ENCODE measurements around the gene HPSE2.

Gene HPSE2

DNA sequence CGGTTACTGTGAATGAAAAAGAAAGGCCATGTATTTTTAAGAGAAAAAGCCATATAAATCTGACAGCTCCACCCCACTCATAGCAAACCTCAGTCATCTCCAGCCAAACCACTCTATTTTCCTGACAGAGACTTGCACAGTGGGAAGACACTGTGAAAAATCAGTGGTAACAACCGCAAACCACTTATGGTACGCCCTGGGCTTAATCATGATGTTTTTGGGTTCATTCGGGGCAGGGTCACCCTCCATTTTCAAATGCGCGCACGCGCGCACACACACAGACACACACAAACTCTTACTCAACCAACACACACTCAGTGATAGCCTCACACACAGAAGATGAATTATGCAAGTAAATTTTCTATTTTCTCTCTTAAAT, 706.9 kb downstream of the HPSE2 start:
- no peak for TF ChIP-seq CTCF (IDR thresholded peaks at IDR 0.05; ENCODE audit: borderline replicate concordance, insufficient read depth, low read depth, low read length)
- H3K4me3 ChIP-seq (ENCODE audit: low read depth, low read length), result no peak overlapping the region

DNA sequence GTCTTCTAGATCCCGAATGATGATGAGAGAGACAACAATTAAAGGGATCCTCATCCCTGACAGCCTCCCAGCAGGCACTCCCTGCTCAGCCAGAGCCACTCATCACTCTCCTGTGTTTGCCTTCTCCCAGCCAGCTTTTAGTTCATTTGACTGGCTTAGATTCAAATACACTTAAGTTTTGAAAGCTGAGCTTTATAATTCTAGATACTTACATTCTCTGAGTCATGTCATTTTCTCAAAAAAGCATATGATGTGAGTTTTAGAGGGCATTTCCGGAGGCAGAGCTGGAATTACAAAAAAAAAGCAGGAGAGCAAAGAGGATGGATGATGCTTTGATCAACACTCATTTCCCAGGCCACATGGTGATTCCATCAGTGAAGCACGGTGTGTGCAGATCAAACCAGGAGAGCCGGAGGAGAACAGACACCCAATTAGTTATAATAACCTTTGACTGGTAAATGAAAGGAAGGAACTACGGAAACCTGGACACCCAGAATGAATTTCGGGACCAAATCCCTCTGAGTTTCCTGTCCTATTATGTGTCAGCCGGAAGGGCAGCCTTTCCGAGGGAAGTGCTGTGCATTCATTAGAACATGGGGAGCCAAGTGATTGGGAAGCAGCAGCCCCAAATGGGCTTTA, 707.4 kb downstream of the HPSE2 start:
- TF ChIP-seq CTCF (IDR thresholded peaks at IDR 0.05; ENCODE audit: borderline replicate concordance, insufficient read depth, low read depth, low read length), result no peak
- no peak overlapping the region for H3K4me3 ChIP-seq (ENCODE audit: low read depth, low read length)

DNA sequence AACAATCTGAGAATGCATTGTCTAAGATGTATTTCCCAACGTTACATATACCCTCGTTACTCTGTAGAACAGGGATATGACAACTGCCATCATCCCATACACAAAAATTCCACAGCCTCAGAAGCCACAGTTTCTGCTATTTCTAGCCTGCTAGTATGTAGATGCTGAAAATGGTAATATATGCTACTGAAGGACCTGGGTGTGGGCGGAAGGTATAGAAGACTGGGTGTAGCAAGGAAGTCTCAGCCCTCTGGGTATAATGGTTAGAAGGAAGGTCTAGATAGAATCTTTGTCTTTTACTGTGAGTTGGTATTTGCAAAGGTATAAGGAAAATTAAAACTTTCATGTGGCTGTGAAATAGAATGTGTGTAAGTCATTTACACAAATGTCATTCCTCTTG, 709.7 kb downstream of the HPSE2 start:
- no peak overlapping the region for H3K4me3 ChIP-seq (ENCODE audit: low read depth, low read length)
- TF ChIP-seq CTCF (IDR thresholded peaks at IDR 0.05; ENCODE audit: borderline replicate concordance, insufficient read depth, low read depth, low read length), result no peak

GRCh38 chr10:98524124-98524523, 711.5 kb downstream of the HPSE2 start:
- no peak for TF ChIP-seq CTCF (IDR thresholded peaks at IDR 0.05; ENCODE audit: borderline replicate concordance, insufficient read depth, low read depth, low read length)
- H3K4me3 ChIP-seq (ENCODE audit: low read depth, low read length), result no peak overlapping the region

DNA sequence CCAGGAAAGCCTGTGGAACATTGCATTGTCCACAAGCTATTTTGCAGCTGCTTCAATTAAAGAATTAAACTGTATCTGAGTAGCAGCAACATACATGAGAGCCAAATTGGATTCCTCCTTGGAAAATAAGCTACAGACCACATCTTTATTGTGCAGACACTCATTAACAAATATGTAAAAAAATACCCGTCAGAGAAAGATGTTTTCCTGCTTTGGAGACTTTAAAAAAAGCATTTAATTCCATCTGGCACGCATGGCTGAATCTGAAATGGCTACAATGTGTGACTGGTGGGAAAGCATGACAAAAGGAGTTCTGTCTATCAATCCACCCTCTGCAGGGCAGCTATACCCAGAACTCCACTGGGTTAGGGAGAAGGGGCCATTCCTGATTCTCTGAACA, 715.8 kb downstream of the HPSE2 start:
- TF ChIP-seq CTCF (IDR thresholded peaks at IDR 0.05; ENCODE audit: borderline replicate concordance, insufficient read depth, low read depth, low read length), result no peak
- H3K4me3 ChIP-seq (ENCODE audit: low read depth, low read length), result no peak overlapping the region

- no peak overlapping the region for H3K4me3 ChIP-seq (ENCODE audit: low read depth, low read length)
- TF ChIP-seq CTCF (IDR thresholded peaks at IDR 0.05; ENCODE audit: borderline replicate concordance, insufficient read depth, low read depth, low read length), result no peak
Measured at GRCh38 chr10:98517672-98518071, 718.0 kb downstream of the HPSE2 start.

DNA sequence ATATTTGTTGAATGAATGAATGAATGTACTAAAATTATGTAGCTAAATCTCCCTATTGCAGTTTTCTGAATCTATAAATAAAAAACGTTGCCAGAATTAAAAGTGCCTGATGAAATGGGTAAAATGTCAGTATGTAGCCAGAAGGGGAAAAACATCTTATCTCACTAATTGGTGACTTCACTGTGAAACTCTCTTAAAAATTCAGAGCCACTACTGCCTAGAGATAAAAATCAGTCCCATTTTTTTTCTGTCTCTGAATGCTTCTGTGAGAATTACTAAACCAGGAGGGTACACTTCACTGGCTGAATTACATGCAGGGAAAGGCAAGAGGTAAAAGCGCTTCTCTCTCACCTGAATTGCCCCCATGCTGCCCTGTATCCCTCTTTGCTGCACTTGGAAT, 719.3 kb downstream of the HPSE2 start:
- no peak overlapping the region for H3K4me3 ChIP-seq (ENCODE audit: low read depth, low read length)
- TF ChIP-seq CTCF (IDR thresholded peaks at IDR 0.05; ENCODE audit: borderline replicate concordance, insufficient read depth, low read depth, low read length), result no peak
